GM12878 (cell line): ENCODE results near the gene KRTCAP3.

Experiments
- BHLHE40 ChIP-seq, 2 experiments: fragments of 450-650 bp in 1 of 2; IDR thresholded peaks; 2 replicates each; pipeline ENCODE4 v1.6.1; 2011 to 2017; ENCODE audit warnings: low read depth in 2 of 2, borderline replicate concordance in 1 of 2, improper control_type of control experiment in 1 of 2, low read length in 1 of 2, mild to moderate bottlenecking in 1 of 2
- CEBPB ChIP-seq, 2 experiments: fragments of 150-350 bp in 1 of 2; IDR thresholded peaks; 2 replicates each; pipeline ENCODE4 v1.6.1; 2012 to 2014; ENCODE audit warnings: low read depth in 2 of 2, low read length in 2 of 2, borderline replicate concordance in 1 of 2, inconsistent platforms in 1 of 2
- CREB1 ChIP-seq: IDR thresholded peaks from 2 replicates; pipeline ENCODE4 v1.6.1; 2012; ENCODE audit warnings: low read depth, mild to moderate bottlenecking, inconsistent platforms
- E4F1 ChIP-seq: fragments of 450-650 bp; IDR thresholded peaks from 2 replicates; pipeline ENCODE4 v1.6.1; 2018; ENCODE audit warnings: borderline replicate concordance, mild to moderate bottlenecking; ENCODE audit not compliant: partially characterized antibody
- EZH2 ChIP-seq: IDR thresholded peaks from 2 replicates; pipeline ENCODE4 v1.6.1; 2012; ENCODE audit warnings: low read depth, mild to moderate bottlenecking, control low read depth, inconsistent platforms, low read length, borderline replicate concordance; ENCODE audit not compliant: control insufficient read depth
- PAX5 ChIP-seq: IDR thresholded peaks from 2 replicates; pipeline ENCODE4 v1.6.1; 2011; ENCODE audit warnings: low read depth, low read length, borderline replicate concordance
- PBX3 ChIP-seq: IDR thresholded peaks from 2 replicates; pipeline ENCODE4 v1.6.1; 2011; ENCODE audit warnings: mild to moderate bottlenecking, low read depth, low read length, moderate library complexity; ENCODE audit not compliant: insufficient replicate concordance
- POLR2A ChIP-seq: IDR thresholded peaks from 2 replicates; pipeline ENCODE4 v1.6.1; 2011; ENCODE audit warnings: low read depth, mild to moderate bottlenecking, low read length
- RELA ChIP-seq: fragments of 450-650 bp; IDR thresholded peaks from 2 replicates; pipeline ENCODE4 v1.8.0; 2014; ENCODE audit warnings: borderline replicate concordance; ENCODE audit not compliant: partially characterized antibody
- SUZ12 ChIP-seq: fragments of 200-600 bp; sonication (generic); IDR thresholded peaks from one replicate; pipeline ENCODE4 v1.6.1; 2018; ENCODE audit warnings: antibody characterized with exemption, mild to moderate bottlenecking; ENCODE audit not compliant: unreplicated experiment
- USF2 ChIP-seq: IDR thresholded peaks from 2 replicates; pipeline ENCODE4 v1.6.1; 2011; ENCODE audit warnings: low read depth, low read length, improper control_type of control experiment, borderline replicate concordance
- TF ChIP-seq, protein P1 (sequence below): IDR thresholded peaks from 2 replicates; pipeline ENCODE4 v1.6.1; 2011; ENCODE audit warnings: borderline replicate concordance, low read depth, mild to moderate bottlenecking, moderate library complexity, low read length; ENCODE audit not compliant: insufficient read depth, poor library complexity, severe bottlenecking
- TF ChIP-seq, protein P2 (sequence below): IDR thresholded peaks from 2 replicates; pipeline ENCODE4 v1.6.1; 2012; ENCODE audit warnings: mild to moderate bottlenecking, low read depth, low read length

- no peak for TF ChIP-seq SUZ12
- no peak for TF ChIP-seq E4F1
- no peak for TF ChIP-seq BHLHE40 (IDR thresholded peaks at IDR 0.05; ENCODE audit: borderline replicate concordance in 1 of 2, low read depth in 2 of 2, low read length in 1 of 2)
- TF ChIP-seq PBX3: no peak
- TF ChIP-seq EZH2: no peak
- TF ChIP-seq, protein P1, sequence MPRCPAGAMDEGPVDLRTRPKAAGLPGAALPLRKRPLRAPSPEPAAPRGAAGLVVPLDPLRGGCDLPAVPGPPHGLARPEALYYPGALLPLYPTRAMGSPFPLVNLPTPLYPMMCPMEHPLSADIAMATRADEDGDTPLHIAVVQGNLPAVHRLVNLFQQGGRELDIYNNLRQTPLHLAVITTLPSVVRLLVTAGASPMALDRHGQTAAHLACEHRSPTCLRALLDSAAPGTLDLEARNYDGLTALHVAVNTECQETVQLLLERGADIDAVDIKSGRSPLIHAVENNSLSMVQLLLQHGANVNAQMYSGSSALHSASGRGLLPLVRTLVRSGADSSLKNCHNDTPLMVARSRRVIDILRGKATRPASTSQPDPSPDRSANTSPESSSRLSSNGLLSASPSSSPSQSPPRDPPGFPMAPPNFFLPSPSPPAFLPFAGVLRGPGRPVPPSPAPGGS: no peak
- no peak for TF ChIP-seq CEBPB (IDR thresholded peaks at IDR 0.05; ENCODE audit: borderline replicate concordance in 1 of 2, low read depth in 2 of 2, low read length in 2 of 2)
- TF ChIP-seq PAX5: no peak
- no peak for TF ChIP-seq POLR2A
- no peak for TF ChIP-seq USF2
- TF ChIP-seq, protein P2, sequence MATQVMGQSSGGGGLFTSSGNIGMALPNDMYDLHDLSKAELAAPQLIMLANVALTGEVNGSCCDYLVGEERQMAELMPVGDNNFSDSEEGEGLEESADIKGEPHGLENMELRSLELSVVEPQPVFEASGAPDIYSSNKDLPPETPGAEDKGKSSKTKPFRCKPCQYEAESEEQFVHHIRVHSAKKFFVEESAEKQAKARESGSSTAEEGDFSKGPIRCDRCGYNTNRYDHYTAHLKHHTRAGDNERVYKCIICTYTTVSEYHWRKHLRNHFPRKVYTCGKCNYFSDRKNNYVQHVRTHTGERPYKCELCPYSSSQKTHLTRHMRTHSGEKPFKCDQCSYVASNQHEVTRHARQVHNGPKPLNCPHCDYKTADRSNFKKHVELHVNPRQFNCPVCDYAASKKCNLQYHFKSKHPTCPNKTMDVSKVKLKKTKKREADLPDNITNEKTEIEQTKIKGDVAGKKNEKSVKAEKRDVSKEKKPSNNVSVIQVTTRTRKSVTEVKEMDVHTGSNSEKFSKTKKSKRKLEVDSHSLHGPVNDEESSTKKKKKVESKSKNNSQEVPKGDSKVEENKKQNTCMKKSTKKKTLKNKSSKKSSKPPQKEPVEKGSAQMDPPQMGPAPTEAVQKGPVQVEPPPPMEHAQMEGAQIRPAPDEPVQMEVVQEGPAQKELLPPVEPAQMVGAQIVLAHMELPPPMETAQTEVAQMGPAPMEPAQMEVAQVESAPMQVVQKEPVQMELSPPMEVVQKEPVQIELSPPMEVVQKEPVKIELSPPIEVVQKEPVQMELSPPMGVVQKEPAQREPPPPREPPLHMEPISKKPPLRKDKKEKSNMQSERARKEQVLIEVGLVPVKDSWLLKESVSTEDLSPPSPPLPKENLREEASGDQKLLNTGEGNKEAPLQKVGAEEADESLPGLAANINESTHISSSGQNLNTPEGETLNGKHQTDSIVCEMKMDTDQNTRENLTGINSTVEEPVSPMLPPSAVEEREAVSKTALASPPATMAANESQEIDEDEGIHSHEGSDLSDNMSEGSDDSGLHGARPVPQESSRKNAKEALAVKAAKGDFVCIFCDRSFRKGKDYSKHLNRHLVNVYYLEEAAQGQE: no peak
- no peak for TF ChIP-seq CREB1
- TF ChIP-seq RELA: no peak
Measured at GRCh38 chr2:27445615-27446014, 3.4 kb downstream of the KRTCAP3 start.
